GM18505 (cell line): ENCODE data around the gene BFSP2.
"Not testable (repeated sequence)": the region's sequence is repeated elsewhere in the genome, so short reads cannot be mapped to it uniquely, and the experiment has no call there.

ENCODE experiments used
- ATAC-seq: cut with Tn5 transposase; IDR thresholded peaks from one replicate; pipeline ENCODE4 v1.9.1; 2021; ENCODE audit not compliant: unreplicated experiment
- POLR2A ChIP-seq: IDR thresholded peaks from 4 replicates; pipeline ENCODE4 v1.6.1; 2011; ENCODE audit warnings: borderline replicate concordance; ENCODE audit not compliant: insufficient read depth, insufficient read length; ENCODE audit errors: extremely low read depth

Gene BFSP2

GRCh38 chr3:133503409-133503808 lies 103.6 kb downstream of the BFSP2 start:
- TF ChIP-seq POLR2A = no peak
- ATAC-seq = no peak

DNA sequence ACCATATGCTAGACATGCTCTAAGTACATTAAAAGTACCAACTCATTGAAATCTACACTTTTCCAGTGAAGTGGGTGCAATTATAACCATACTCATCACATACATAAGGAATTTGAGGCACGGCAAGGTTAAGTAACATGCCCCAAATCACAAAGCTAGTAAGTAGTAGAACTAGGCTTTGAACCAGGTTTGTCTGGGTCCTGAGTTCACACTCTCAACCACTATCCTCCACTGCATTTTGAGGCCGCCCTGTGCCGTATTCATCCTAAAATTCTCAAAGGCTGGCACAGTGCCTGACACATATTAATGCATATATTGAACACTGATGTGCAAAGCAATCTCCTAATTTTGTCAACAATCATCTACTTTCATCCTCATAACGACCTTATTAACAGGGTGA lies 104.9 kb downstream of the BFSP2 start:
- TF ChIP-seq POLR2A = no peak
- ATAC-seq = no peak

GRCh38 chr3:133505813-133506212 lies 106.0 kb downstream of the BFSP2 start:
- no peak for TF ChIP-seq POLR2A
- no peak for ATAC-seq

- ATAC-seq = peak; percentile 92
- TF ChIP-seq POLR2A = peak; percentile 45
Observed at GRCh38 chr3:133506215-133506901, 106.5 kb downstream of the BFSP2 start.

GRCh38 chr3:133509488-133509887 lies 109.6 kb downstream of the BFSP2 start:
- ATAC-seq = no peak
- no peak for TF ChIP-seq POLR2A

- ATAC-seq = no peak
- no peak for TF ChIP-seq POLR2A
Observed at GRCh38 chr3:133512416-133513089, 112.7 kb downstream of the BFSP2 start.

GRCh38 chr3:133514418-133514817 lies 114.6 kb downstream of the BFSP2 start:
- ATAC-seq = no peak
- TF ChIP-seq POLR2A = no peak

DNA sequence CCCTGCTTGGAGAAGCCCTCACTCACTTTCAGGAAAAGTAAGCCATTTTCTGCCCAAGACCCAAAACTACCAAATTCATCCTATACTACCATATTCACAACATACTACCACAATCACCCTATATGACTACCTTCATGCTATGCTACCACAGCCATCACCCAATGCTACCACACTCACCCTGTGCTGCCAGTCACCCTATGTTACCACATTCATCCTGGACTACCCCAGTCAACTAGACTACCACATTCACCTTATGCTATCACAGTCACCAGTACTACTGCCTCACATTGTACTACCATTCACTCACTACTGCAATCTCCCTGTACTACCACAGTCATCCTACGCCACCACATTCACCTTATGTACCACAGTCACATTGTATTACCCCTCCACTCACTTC lies 115.3 kb downstream of the BFSP2 start:
- no peak for ATAC-seq
- no peak for TF ChIP-seq POLR2A

- TF ChIP-seq POLR2A = no peak
- ATAC-seq = no peak
Observed at GRCh38 chr3:133520286-133520685, 120.4 kb downstream of the BFSP2 start.

DNA sequence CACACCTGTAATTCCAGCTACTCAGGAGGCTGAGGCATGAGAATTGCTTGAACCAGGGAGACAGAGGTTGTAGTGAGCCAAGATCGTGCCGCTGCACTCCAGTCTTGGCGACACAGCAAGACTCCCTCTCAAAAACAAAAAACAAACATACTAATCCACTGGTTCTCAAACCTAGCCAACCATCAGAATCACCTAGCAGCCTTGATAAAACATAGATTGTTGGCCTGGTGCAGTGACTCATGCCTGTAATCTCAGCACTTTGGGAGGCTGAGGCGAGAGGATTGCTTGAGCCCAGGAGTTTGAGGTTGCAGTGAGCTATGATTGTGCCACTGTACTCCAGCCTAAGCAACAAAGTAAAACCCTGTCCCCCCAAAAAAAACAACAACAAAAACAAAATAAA lies 121.1 kb downstream of the BFSP2 start:
- ATAC-seq = not testable (repeated sequence)

GRCh38 chr3:133521946-133522345 lies 122.1 kb downstream of the BFSP2 start:
- TF ChIP-seq POLR2A = no peak
- ATAC-seq = no peak

GRCh38 chr3:133523758-133524157 lies 123.9 kb downstream of the BFSP2 start:
- not testable (repeated sequence) for ATAC-seq
